AG10803 (cell line): ENCODE data around the gene SGIP1.

Experiments used
- DNase-seq: peaks from one replicate; pipeline ENCODE4 v3.0.0; 2010; ENCODE audit warnings: low read depth
- H3K4me3 ChIP-seq: 2 replicates; pipeline ENCODE4 v1.5.1; 2011; ENCODE audit warnings: mild to moderate bottlenecking, low read length, control low read depth
- TF ChIP-seq, protein P1 (sequence below): conservative IDR thresholded peaks from 2 replicates; pipeline ENCODE4 v1.5.1; 2011; ENCODE audit warnings: mild to moderate bottlenecking, low read length, control low read depth, inconsistent platforms

The SGIP1 gene

DNA sequence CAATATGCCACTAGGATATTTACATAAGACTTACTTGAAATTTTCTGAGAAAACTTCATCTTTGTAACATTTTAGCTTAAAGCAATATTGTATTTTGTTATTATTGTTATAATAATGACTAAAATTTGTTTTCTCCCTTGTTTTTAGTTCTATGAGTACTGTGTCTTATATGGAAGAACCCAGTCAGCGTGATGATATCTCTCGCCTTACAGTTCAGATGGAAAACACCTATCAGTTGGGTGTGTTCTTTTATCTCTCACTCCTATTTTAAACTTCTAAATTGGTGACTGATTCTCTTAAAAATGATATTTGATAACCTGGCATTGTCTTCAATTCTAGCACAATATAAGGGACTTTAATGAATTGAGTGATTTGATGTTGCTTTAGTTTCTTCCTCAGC is 236.3 kb downstream of the SGIP1 start:
- DNase-seq: no peak
- TF ChIP-seq, protein P1, sequence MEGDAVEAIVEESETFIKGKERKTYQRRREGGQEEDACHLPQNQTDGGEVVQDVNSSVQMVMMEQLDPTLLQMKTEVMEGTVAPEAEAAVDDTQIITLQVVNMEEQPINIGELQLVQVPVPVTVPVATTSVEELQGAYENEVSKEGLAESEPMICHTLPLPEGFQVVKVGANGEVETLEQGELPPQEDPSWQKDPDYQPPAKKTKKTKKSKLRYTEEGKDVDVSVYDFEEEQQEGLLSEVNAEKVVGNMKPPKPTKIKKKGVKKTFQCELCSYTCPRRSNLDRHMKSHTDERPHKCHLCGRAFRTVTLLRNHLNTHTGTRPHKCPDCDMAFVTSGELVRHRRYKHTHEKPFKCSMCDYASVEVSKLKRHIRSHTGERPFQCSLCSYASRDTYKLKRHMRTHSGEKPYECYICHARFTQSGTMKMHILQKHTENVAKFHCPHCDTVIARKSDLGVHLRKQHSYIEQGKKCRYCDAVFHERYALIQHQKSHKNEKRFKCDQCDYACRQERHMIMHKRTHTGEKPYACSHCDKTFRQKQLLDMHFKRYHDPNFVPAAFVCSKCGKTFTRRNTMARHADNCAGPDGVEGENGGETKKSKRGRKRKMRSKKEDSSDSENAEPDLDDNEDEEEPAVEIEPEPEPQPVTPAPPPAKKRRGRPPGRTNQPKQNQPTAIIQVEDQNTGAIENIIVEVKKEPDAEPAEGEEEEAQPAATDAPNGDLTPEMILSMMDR: no peak

DNA sequence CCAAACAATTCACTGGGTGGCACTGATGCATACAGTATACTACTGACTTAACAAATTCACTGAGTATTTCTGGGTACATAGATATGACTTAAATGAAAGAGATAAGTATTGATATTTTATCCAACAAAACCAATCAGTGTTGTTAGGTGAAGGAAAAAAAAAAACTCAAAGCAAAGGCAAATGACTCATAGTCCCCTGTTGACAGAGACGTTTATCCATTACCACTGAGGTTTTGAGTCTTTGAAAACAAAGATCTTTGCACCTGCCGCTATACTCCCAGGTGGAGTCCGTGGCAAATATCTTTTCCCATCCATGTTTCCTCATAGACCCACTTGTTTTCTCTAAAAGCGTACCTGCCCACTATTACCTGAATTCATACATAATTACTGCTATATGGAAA is 236.7 kb downstream of the SGIP1 start:
- DNase-seq: no peak
- H3K4me3 ChIP-seq: no peak overlapping the region
- TF ChIP-seq, protein P1: no peak

More for the DNA sequence above, 236.3 kb downstream of the SGIP1 start:
- H3K4me3 ChIP-seq: no peak overlapping the region

- H3K4me3 ChIP-seq: no peak overlapping the region
- no peak for DNase-seq
- TF ChIP-seq, protein P1: no peak
Measured at GRCh38 chr1:66773227-66773626, 239.3 kb downstream of the SGIP1 start.

DNA sequence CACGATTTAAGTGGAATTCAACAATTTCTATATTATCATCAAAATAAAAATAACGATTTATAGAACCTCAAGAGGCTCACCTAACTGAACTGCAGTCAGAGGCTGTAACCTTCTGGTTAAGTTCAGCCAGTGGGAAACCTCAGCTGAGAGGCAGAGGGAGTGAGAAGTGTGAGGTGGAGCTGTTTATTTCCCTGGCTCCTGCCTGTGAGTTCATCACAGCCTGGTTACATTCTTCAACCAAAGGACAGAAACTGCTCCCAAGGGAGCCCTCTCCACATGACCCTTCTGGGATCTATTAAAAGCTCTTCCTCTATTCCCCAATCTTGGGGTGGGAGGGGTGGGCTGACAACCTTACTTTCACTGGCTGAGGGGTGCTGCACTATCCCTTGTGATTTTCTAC is 240.5 kb downstream of the SGIP1 start:
- TF ChIP-seq, protein P1: no peak
- H3K4me3 ChIP-seq: no peak overlapping the region
- no peak for DNase-seq

DNA sequence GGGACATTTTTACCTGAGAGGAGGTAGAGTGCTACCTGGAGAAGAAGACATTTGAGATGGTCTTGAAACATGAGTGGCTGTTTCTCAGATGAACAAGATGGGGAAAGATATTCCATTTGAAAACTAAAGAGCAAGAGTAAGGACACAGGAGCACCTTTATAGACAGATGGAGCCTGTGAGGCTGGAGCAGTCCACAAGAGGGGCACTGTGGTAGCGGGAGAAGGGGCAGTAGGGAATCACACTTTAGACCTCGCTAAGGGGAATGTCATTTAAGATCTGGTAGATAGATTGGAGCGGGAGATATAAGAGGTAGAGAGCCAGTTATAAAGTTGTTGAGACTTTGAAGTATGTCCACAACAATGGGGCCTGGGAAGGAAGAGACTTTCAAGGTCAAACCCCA is 241.7 kb downstream of the SGIP1 start:
- no peak for DNase-seq
- TF ChIP-seq, protein P1: no peak
- no peak overlapping the region for H3K4me3 ChIP-seq

- TF ChIP-seq, protein P1: no peak
- DNase-seq: no peak
- no peak overlapping the region for H3K4me3 ChIP-seq
Measured at GRCh38 chr1:66777831-66778230, 243.9 kb downstream of the SGIP1 start.

- H3K4me3 ChIP-seq: no peak overlapping the region
- TF ChIP-seq, protein P1: no peak
- DNase-seq: no peak
Measured at GRCh38 chr1:66778266-66778665, 244.3 kb downstream of the SGIP1 start.
